ENCODE results near the gene DYRK3.

GRCh38 chr1:206696812-206697585, 61.7 kb downstream of the DYRK3 start:
- TF ChIP-seq CTCF (conservative IDR thresholded peaks at IDR 0.05): no peak
- no peak for TF ChIP-seq ZFX (IDR thresholded peaks at IDR 0.05)

Measured in C4-2B (cell line).